Endothelial cell of umbilical vein (primary cell): ENCODE data around the gene CABP2.

Experiments
- EZH2 ChIP-seq: IDR thresholded peaks from 2 replicates; pipeline ENCODE4 v1.6.1; 2012; ENCODE audit warnings: borderline replicate concordance, low read depth, mild to moderate bottlenecking, moderate library complexity, low read length, inconsistent platforms; ENCODE audit not compliant: severe bottlenecking
- POLR2A ChIP-seq: IDR thresholded peaks from 2 replicates; pipeline ENCODE4 v1.6.1; 2012; ENCODE audit warnings: low read depth, mild to moderate bottlenecking, control low read depth, low read length

GRCh38 chr11:67551127-67551526, 27.9 kb upstream of the CABP2 start:
- TF ChIP-seq POLR2A (no peak), EZH2 (no peak)
